Measurements from ENCODE around the gene ALAS1.

DNA sequence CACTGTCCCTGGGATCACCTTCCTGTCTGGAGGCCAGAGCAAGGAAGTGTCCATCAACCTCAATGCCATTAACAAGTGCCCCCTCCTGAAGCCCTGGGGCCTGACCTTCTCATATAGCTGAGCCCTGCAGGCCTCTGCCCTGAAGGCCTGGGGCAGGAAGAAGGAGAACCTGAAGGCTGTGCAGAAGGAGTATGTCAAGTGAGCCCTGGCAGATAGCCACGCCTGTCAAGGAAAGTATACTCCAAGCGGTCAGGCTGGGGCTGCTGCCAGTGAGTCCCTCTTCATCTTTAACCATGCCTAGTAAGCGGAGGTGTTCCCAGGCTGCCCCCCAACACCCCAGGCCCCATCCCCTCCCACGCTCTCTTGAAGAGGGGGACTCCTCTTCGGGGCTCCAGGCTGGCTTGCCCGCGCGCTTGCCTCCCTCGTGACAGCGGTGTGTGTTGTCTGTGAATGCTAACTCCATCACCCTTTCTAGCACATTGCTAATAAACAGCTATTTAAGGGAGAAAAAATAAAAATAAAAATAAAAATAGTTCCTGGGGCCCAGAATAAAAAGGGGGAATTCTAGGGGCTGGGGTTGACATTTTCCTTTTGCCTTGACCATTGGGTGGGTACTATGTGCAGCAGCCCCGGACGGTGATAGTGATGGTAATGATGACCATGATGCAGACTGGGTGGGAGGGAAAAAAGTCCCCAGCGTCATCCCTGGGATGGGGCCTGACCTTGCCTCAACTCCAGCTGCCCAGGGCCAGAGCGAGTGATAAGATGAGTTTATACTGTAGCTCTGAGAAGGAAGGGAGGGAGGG lies 3.3 kb upstream of the ALAS1 start:
- TF ChIP-seq, protein P1, sequence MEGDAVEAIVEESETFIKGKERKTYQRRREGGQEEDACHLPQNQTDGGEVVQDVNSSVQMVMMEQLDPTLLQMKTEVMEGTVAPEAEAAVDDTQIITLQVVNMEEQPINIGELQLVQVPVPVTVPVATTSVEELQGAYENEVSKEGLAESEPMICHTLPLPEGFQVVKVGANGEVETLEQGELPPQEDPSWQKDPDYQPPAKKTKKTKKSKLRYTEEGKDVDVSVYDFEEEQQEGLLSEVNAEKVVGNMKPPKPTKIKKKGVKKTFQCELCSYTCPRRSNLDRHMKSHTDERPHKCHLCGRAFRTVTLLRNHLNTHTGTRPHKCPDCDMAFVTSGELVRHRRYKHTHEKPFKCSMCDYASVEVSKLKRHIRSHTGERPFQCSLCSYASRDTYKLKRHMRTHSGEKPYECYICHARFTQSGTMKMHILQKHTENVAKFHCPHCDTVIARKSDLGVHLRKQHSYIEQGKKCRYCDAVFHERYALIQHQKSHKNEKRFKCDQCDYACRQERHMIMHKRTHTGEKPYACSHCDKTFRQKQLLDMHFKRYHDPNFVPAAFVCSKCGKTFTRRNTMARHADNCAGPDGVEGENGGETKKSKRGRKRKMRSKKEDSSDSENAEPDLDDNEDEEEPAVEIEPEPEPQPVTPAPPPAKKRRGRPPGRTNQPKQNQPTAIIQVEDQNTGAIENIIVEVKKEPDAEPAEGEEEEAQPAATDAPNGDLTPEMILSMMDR (IDR thresholded peaks at IDR 0.05): no peak
- no peak for TF ChIP-seq POLR2A (IDR thresholded peaks at IDR 0.05)

Data from body of pancreas (tissue), 4 donors.